PC-9 (cell line): ENCODE data around the gene ITGA2. TPM values are rescaled to one million over a fixed set of nuclear protein-coding genes. Genes with fewer than 3 reads are reported as not detected.

Experiments used
- BruUV-seq: library from RNA; stranded (reverse); fragments of 400-500 nt; replicated peaks from 2 replicates; lab custom pipeline; 2021; lab: Mats Ljungman, UMichigan
- CTCF ChIA-PET: fragments of 300-600 bp; sonication (Branson Sonifier 250); formaldehyde crosslinking; loops from one replicate; lab custom pipeline; 2022; ENCODE audit warnings: antibody characterized with exemption; lab: Charles Lee
- POLR2A ChIA-PET: fragments of 300-600 bp; sonication (Branson Sonifier 250); formaldehyde crosslinking; loops from one replicate; lab custom pipeline; 2022; ENCODE audit warnings: antibody characterized with exemption; ENCODE audit not compliant: unreplicated experiment; lab: Charles Lee
- DNase-seq, 2 experiments: peaks; one replicate each; pipeline versions ENCODE4 v3.0.0 to v3.0.0-alpha.2; 2015 to 2022; ENCODE audit warnings: mixed read lengths in 1 of 2
- H2AFZ ChIP-seq: fragments of 200-600 bp; sonication (generic); 2 replicates; pipeline ENCODE4 v1.8.1; 2017; ENCODE audit warnings: antibody characterized with exemption
- H3F3A ChIP-seq: fragments of 200-600 bp; sonication (generic); 2 replicates; pipeline ENCODE4 v1.8.1; 2017; ENCODE audit warnings: antibody characterized with exemption, mild to moderate bottlenecking, low read depth; ENCODE audit not compliant: insufficient read depth
- H3K27ac ChIP-seq: fragments of 200-600 bp; sonication (generic); 2 replicates; pipeline ENCODE4 v1.6.1; 2016; ENCODE audit warnings: mixed run types
- H3K27me3 ChIP-seq: fragments of 200-600 bp; sonication (generic); 2 replicates; pipeline ENCODE4 v1.6.1; 2016; ENCODE audit warnings: low read depth, mixed run types; ENCODE audit not compliant: insufficient read depth
- H3K36me3 ChIP-seq: fragments of 200-600 bp; sonication (generic); 2 replicates; pipeline ENCODE4 v1.6.1; 2016; ENCODE audit warnings: low read depth, mixed run types
- H3K4me1 ChIP-seq: fragments of 200-600 bp; sonication (generic); replicated peaks from 2 replicates; pipeline ENCODE4 v1.6.1; 2016; ENCODE audit warnings: mixed run types; ENCODE audit not compliant: insufficient read depth
- H3K4me2 ChIP-seq: fragments of 200-600 bp; sonication (generic); 2 replicates; pipeline ENCODE4 v1.6.1; 2017; ENCODE audit warnings: mixed run types
- H3K4me3 ChIP-seq: fragments of 200-600 bp; sonication (generic); 2 replicates; pipeline ENCODE4 v1.6.1; 2016; ENCODE audit warnings: mixed run types
- H3K79me2 ChIP-seq: fragments of 200-600 bp; sonication (generic); 2 replicates; pipeline ENCODE4 v1.6.1; 2017; ENCODE audit warnings: low read depth, mixed run types
- H3K9me2 ChIP-seq: fragments of 200-600 bp; sonication (generic); 2 replicates; pipeline ENCODE4 v1.8.1; 2017; ENCODE audit warnings: mild to moderate bottlenecking; ENCODE audit not compliant: insufficient read depth
- H3K9me3 ChIP-seq: fragments of 200-600 bp; sonication (generic); 2 replicates; pipeline ENCODE4 v1.8.1; 2016; ENCODE audit warnings: low read depth; ENCODE audit not compliant: insufficient read depth
- H4K20me1 ChIP-seq: fragments of 200-600 bp; sonication (generic); 2 replicates; pipeline ENCODE4 v1.8.1; 2017; ENCODE audit not compliant: insufficient read depth
- CTCF ChIP-seq: fragments of 200-600 bp; sonication (generic); conservative IDR thresholded peaks from 2 replicates; pipeline ENCODE4 v1.6.1; 2017; ENCODE audit warnings: mixed run types, antibody characterized with exemption, mild to moderate bottlenecking, moderate library complexity
- EZH2 ChIP-seq: fragments of 200-600 bp; sonication (generic); IDR thresholded peaks from 2 replicates; pipeline ENCODE4 v1.8.0; 2017; ENCODE audit warnings: antibody characterized with exemption, low read depth
- intact Hi-C: fragments of 100-400 bp; cut with micrococcal nuclease; formaldehyde crosslinking; loops from one replicate; pipeline ENCODE4 v1.10.0; 2022; ENCODE audit not compliant: unreplicated experiment
- total RNA-seq: library from RNA; stranded (reverse); gene quantifications from 2 replicates; pipeline ENCODE4 v1.2.3, GENCODE V29; 2021

Gene ITGA2
- total RNA-seq, 1 experiment from 2014 or later: 35.8 TPM

- H3K79me2 ChIP-seq: no peaks in the 10 kb centered on the region
- no peak overlapping the region for H3K4me2 ChIP-seq
- ChIA-PET CTCF (interaction anchor here (0.5 to 2.5 kb wide), 12 partner anchors 40 to 167 kb away, joined by 3 to 16 read pairs (median 4); partner anchors contain the start of genes ITGA2 and MOCS2), POLR2A (interaction anchor here (0.7 to 1.0 kb wide), 2 partner anchors 41 to 42 kb away, joined by 3 read pairs; no protein-coding TSS in a partner anchor)
- no TSS peak for BruUV-seq
- no peaks in the 10 kb centered on the region for H3K9me3 ChIP-seq
- H3K27me3 ChIP-seq: no peaks in the 10 kb centered on the region
- H4K20me1 ChIP-seq: no peaks in the 10 kb centered on the region
- no peaks in the 10 kb centered on the region; the same call in 1 of the 2 replicates for H3F3A ChIP-seq
- H3K27ac ChIP-seq: no peak overlapping the region
- H2AFZ ChIP-seq: no peak overlapping the region
- no peaks in the 10 kb centered on the region for H3K36me3 ChIP-seq
- H3K4me3 ChIP-seq: no peak overlapping the region
- no peaks in the 10 kb centered on the region for H3K9me2 ChIP-seq
- peak; percentile 92 for TF ChIP-seq CTCF
- no peak for TF ChIP-seq EZH2
- H3K4me1 ChIP-seq: peaks cover 13% of the 10 kb centered on the region
- intact Hi-C loops: loop anchor here (1.0 to 2.0 kb wide), 2 partner anchors 40 to 148 kb away; partner anchors contain the start of gene ITGA2
- DNase-seq: peak; percentile 65 to 69
Measured at GRCh38 chr5:52948418-52949076, 40.6 kb upstream of the ITGA2 start.

- H3K4me1 ChIP-seq: peaks cover 8% of the 10 kb centered on the region
- no peaks in the 10 kb centered on the region for H3K9me2 ChIP-seq
- H3K27ac ChIP-seq: no peak overlapping the region
- no peaks in the 10 kb centered on the region; the same call in 1 of the 2 replicates for H3F3A ChIP-seq
- BruUV-seq: no TSS peak
- TF ChIP-seq CTCF: no peak
- no peak for TF ChIP-seq EZH2
- ChIA-PET POLR2A (no interaction called here), CTCF (no interaction called here)
- DNase-seq: no peak
- H3K9me3 ChIP-seq: no peaks in the 10 kb centered on the region
- H3K27me3 ChIP-seq: no peaks in the 10 kb centered on the region
- H3K79me2 ChIP-seq: no peaks in the 10 kb centered on the region
- H3K36me3 ChIP-seq: no peaks in the 10 kb centered on the region
- H2AFZ ChIP-seq: no peak overlapping the region
- intact Hi-C loops: loop anchor here (10.0 kb wide), 1 partner anchor 94 kb away; no protein-coding TSS in a partner anchor
- H3K4me2 ChIP-seq: no peak overlapping the region
- no peak overlapping the region for H3K4me3 ChIP-seq
- H4K20me1 ChIP-seq: no peaks in the 10 kb centered on the region
Measured at GRCh38 chr5:52950686-52951085, 38.5 kb upstream of the ITGA2 start.

- Histone ChIP-seq H3K4me3 (no peak overlapping the region), H3F3A (no peaks in the 10 kb centered on the region; the same call in 1 of the 2 replicates), H2AFZ (no peak overlapping the region), H3K79me2 (no peaks in the 10 kb centered on the region), H3K4me1 (peaks cover 6% of the 10 kb centered on the region), H3K4me2 (no peak overlapping the region), H3K36me3 (no peaks in the 10 kb centered on the region), H3K27me3 (no peaks in the 10 kb centered on the region), H3K9me3 (no peaks in the 10 kb centered on the region), H4K20me1 (no peaks in the 10 kb centered on the region), H3K9me2 (no peaks in the 10 kb centered on the region), H3K27ac (no peak overlapping the region)
- ChIA-PET POLR2A (interaction anchor here (0.7 kb wide), 1 partner anchor 36 kb away, joined by 3 read pairs; no protein-coding TSS in a partner anchor), CTCF (no interaction called here)
- no peak for TF ChIP-seq CTCF
- TF ChIP-seq EZH2: no peak
- DNase-seq: no peak
- BruUV-seq: no TSS peak
- intact Hi-C loops: loop anchor here (10.0 kb wide), 1 partner anchor 92 kb away; no protein-coding TSS in a partner anchor
Measured at GRCh38 chr5:52952483-52952882, 36.7 kb upstream of the ITGA2 start.
